CD4-positive, CD25-positive, alpha-beta regulatory T cell (primary cell): ENCODE data around the gene EPB41L3. TPM values are rescaled to one million over a fixed set of nuclear protein-coding genes. Genes with fewer than 3 reads are reported as not detected.

Experiments used
- ATAC-seq, 2 donors: fragments of 150-1000 bp; cut with Tn5 transposase; one replicate each; pipeline ENCODE4 v1.10.0; 2021; ENCODE audit warnings: low read depth in 2 of 2, moderate number of reproducible peaks in 2 of 2, moderate library complexity in 1 of 2
- DNase-seq, 3 donors: peaks; one replicate each; pipeline versions ENCODE4 v3.0.0 to v3.0.0-alpha.2; 2012 to 2022; ENCODE audit warnings: mixed read lengths in 1 of 3
- H3K27ac ChIP-seq: one replicate; pipeline ENCODE4 v1.7.0; 2013; ENCODE audit warnings: mild to moderate bottlenecking, low read length; ENCODE audit not compliant: insufficient read depth, poor library complexity, severe bottlenecking
- H3K27me3 ChIP-seq: one replicate; pipeline ENCODE4 v1.7.0; 2013; ENCODE audit warnings: low read length; ENCODE audit not compliant: control insufficient read depth, insufficient read depth
- H3K36me3 ChIP-seq: one replicate; pipeline ENCODE4 v1.7.0; 2013; ENCODE audit warnings: mild to moderate bottlenecking, low read length, moderate library complexity; ENCODE audit not compliant: control insufficient read depth, insufficient read depth
- H3K4me1 ChIP-seq: 2 replicates; pipeline ENCODE4 v1.7.0; 2013; ENCODE audit warnings: mild to moderate bottlenecking, low read length; ENCODE audit not compliant: insufficient read depth, control insufficient read depth, poor library complexity, severe bottlenecking
- H3K4me3 ChIP-seq: one replicate; pipeline ENCODE4 v1.7.0; 2013; ENCODE audit warnings: low read depth, mild to moderate bottlenecking, low read length, moderate library complexity
- H3K9me3 ChIP-seq, 2 experiments: 1 replicate in 1 of 2; 2 replicates in 1 of 2; pipeline ENCODE4 v1.7.0; 2013; ENCODE audit warnings: low read length in 2 of 2, mild to moderate bottlenecking in 1 of 2, moderate library complexity in 1 of 2; ENCODE audit not compliant: control insufficient read depth in 2 of 2
- H3K27ac Mint-ChIP-seq, 3 donors: one replicate each; pipeline ENCODE4 v1.8.0; 2020 to 2022; ENCODE audit warnings: mild to moderate bottlenecking in 3 of 3, mixed read lengths in 3 of 3, moderate library complexity in 2 of 3
- H3K27me3 Mint-ChIP-seq: one replicate; pipeline ENCODE4 v1.8.0; 2022; ENCODE audit warnings: mild to moderate bottlenecking, mixed read lengths
- H3K36me3 Mint-ChIP-seq: one replicate; pipeline ENCODE4 v1.8.0; 2020; ENCODE audit warnings: mixed read lengths
- H3K4me1 Mint-ChIP-seq, 4 donors: one replicate each; pipeline ENCODE4 v1.8.0; 2020 to 2022; ENCODE audit warnings: mixed read lengths in 4 of 4, mild to moderate bottlenecking in 1 of 4
- H3K4me3 Mint-ChIP-seq, 4 donors: one replicate each; pipeline ENCODE4 v1.8.0; 2020 to 2022; ENCODE audit warnings: mild to moderate bottlenecking in 4 of 4, mixed read lengths in 4 of 4, moderate library complexity in 3 of 4
- H3K9me3 Mint-ChIP-seq, 7 donors: one replicate each; pipeline ENCODE4 v1.8.0; 2020 to 2022; ENCODE audit warnings: mixed read lengths in 7 of 7, mild to moderate bottlenecking in 3 of 7, moderate library complexity in 2 of 7
- polyA plus RNA-seq, 4 donors: library from polyadenylated mRNA; unstranded; fragments of 300-500 nt; fragmentation: Illumina TruSeq; gene quantifications; one replicate each; pipeline ENCODE4 v1.2.3, GENCODE V29; 2021
- total RNA-seq: library from RNA; stranded (reverse); gene quantifications from one replicate; pipeline ENCODE4 v1.2.3, GENCODE V29; 2022

Gene EPB41L3
- total RNA-seq (0.52 TPM), polyA plus RNA-seq (not detected)

GRCh38 chr18:5543773-5544389 lies at the start of gene EPB41L3:
Gene EPB41L3, minus strand, starts transcription at chr18:5543997. Its CDS starts 54,814 bp downstream, at chr18:5489183.
- no peak within 1 kb of the TSS for H3K4me3 ChIP-seq
- no peaks in the 10 kb centered on the region for H3K36me3 Mint-ChIP-seq
- ATAC-seq, result no peak

GRCh38 chr18:5588529-5588928 lies 44.7 kb upstream of the EPB41L3 start:
- H3K36me3 ChIP-seq, result no peaks in the 10 kb centered on the region
- peaks cover 0 to 9% (median 4%) of the 10 kb centered on the region in 7 donors for H3K9me3 Mint-ChIP-seq
- no peak overlapping the region for H3K27ac ChIP-seq
- H3K27me3 Mint-ChIP-seq, result no peaks in the 10 kb centered on the region
- H3K27ac Mint-ChIP-seq, result no peak overlapping the region
- no peak overlapping the region for H3K4me3 ChIP-seq
- no peaks in the 10 kb centered on the region for H3K27me3 ChIP-seq
- no peak for ATAC-seq
- H3K36me3 Mint-ChIP-seq, result no peaks in the 10 kb centered on the region
- H3K4me1 Mint-ChIP-seq, result no peaks in the 10 kb centered on the region
- H3K4me3 Mint-ChIP-seq, result no peak overlapping the region
- no peak for DNase-seq
- H3K9me3 ChIP-seq, result no peaks in the 10 kb centered on the region
- no peaks in the 10 kb centered on the region for H3K4me1 ChIP-seq

More at GRCh38 chr18:5543773-5544389, at the start of gene EPB41L3:
- Histone ChIP-seq H3K9me3 (no peaks in the 10 kb centered on the region), H3K36me3 (no peaks in the 10 kb centered on the region), H3K27ac (no peak within 1 kb of the TSS), H3K27me3 (peaks cover 11% of the 10 kb centered on the region), H3K4me1 (no peaks in the 10 kb centered on the region)
- H3K27ac Mint-ChIP-seq, result no peak within 1 kb of the TSS
- H3K9me3 Mint-ChIP-seq, result no peaks in the 10 kb centered on the region
- peaks cover 38% of the 10 kb centered on the region for H3K27me3 Mint-ChIP-seq
- H3K4me3 Mint-ChIP-seq, result peak within 1 kb of the TSS in 2 of 4 donors; percentile 9 to 29
- no peak for DNase-seq
- H3K4me1 Mint-ChIP-seq, result peaks cover 0 to 11% (median 3%) of the 10 kb centered on the region in 4 donors

- Mint-ChIP-seq H3K9me3 (peaks cover 0 to 9% (median 0%) of the 10 kb centered on the region in 7 donors), H3K27me3 (no peaks in the 10 kb centered on the region), H3K36me3 (no peaks in the 10 kb centered on the region), H3K4me3 (no peak overlapping the region), H3K4me1 (no peaks in the 10 kb centered on the region), H3K27ac (no peak overlapping the region)
- no peaks in the 10 kb centered on the region for H3K36me3 ChIP-seq
- no peak overlapping the region for H3K27ac ChIP-seq
- no peak overlapping the region for H3K4me3 ChIP-seq
- ATAC-seq (no peak), DNase-seq (no peak)
- no peaks in the 10 kb centered on the region for H3K9me3 ChIP-seq
- no peaks in the 10 kb centered on the region for H3K4me1 ChIP-seq
- H3K27me3 ChIP-seq, result no peaks in the 10 kb centered on the region
Observed at GRCh38 chr18:5585653-5586052, 41.9 kb upstream of the EPB41L3 start.

GRCh38 chr18:5584746-5585417 lies 41.1 kb upstream of the EPB41L3 start:
- H3K9me3 Mint-ChIP-seq, result peaks cover 0 to 4% (median 0%) of the 10 kb centered on the region in 7 donors
- Histone ChIP-seq H3K4me3 (no peak overlapping the region), H3K27me3 (no peaks in the 10 kb centered on the region), H3K27ac (no peak overlapping the region), H3K36me3 (no peaks in the 10 kb centered on the region), H3K4me1 (no peaks in the 10 kb centered on the region), H3K9me3 (no peaks in the 10 kb centered on the region)
- ATAC-seq, result no peak
- H3K36me3 Mint-ChIP-seq, result no peaks in the 10 kb centered on the region
- H3K27ac Mint-ChIP-seq, result no peak overlapping the region
- no peaks in the 10 kb centered on the region for H3K4me1 Mint-ChIP-seq
- no peak for DNase-seq
- H3K4me3 Mint-ChIP-seq, result no peak overlapping the region
- H3K27me3 Mint-ChIP-seq, result no peaks in the 10 kb centered on the region

- Histone ChIP-seq H3K27me3 (no peaks in the 10 kb centered on the region), H3K4me3 (no peak overlapping the region), H3K4me1 (no peaks in the 10 kb centered on the region), H3K36me3 (no peaks in the 10 kb centered on the region), H3K27ac (no peak overlapping the region), H3K9me3 (no peaks in the 10 kb centered on the region)
- Mint-ChIP-seq H3K4me1 (no peaks in the 10 kb centered on the region), H3K9me3 (peaks cover 0 to 4% (median 0%) of the 10 kb centered on the region in 7 donors), H3K36me3 (no peaks in the 10 kb centered on the region), H3K4me3 (no peak overlapping the region), H3K27ac (no peak overlapping the region), H3K27me3 (no peaks in the 10 kb centered on the region)
- no peak for ATAC-seq
- no peak for DNase-seq
Observed at GRCh38 chr18:5582849-5583681, 39.3 kb upstream of the EPB41L3 start.

- no peaks in the 10 kb centered on the region for H3K4me1 Mint-ChIP-seq
Observed at GRCh38 chr18:5582076-5582475, 38.3 kb upstream of the EPB41L3 start.

GRCh38 chr18:5574843-5575242 lies 31.0 kb upstream of the EPB41L3 start:
- no peaks in the 10 kb centered on the region for H3K4me1 Mint-ChIP-seq
- H3K9me3 Mint-ChIP-seq, result peaks cover 0 to 2% (median 0%) of the 10 kb centered on the region in 7 donors
- H3K4me3 Mint-ChIP-seq, result no peak overlapping the region
- Histone ChIP-seq H3K36me3 (no peaks in the 10 kb centered on the region), H3K27me3 (no peaks in the 10 kb centered on the region), H3K4me3 (no peak overlapping the region), H3K27ac (no peak overlapping the region), H3K4me1 (no peaks in the 10 kb centered on the region), H3K9me3 (no peaks in the 10 kb centered on the region)
- no peaks in the 10 kb centered on the region for H3K36me3 Mint-ChIP-seq
- DNase-seq (no peak), ATAC-seq (no peak)
- no peak overlapping the region for H3K27ac Mint-ChIP-seq
- H3K27me3 Mint-ChIP-seq, result peaks cover 4% of the 10 kb centered on the region

More at GRCh38 chr18:5582076-5582475, 38.3 kb upstream of the EPB41L3 start:
- H3K27ac ChIP-seq, result no peak overlapping the region
- no peaks in the 10 kb centered on the region for H3K36me3 Mint-ChIP-seq
- peaks cover 0 to 4% (median 0%) of the 10 kb centered on the region in 7 donors for H3K9me3 Mint-ChIP-seq
- no peak overlapping the region for H3K4me3 ChIP-seq
- DNase-seq (no peak), ATAC-seq (no peak)
- H3K27me3 Mint-ChIP-seq, result peaks cover 4% of the 10 kb centered on the region
- H3K36me3 ChIP-seq, result no peaks in the 10 kb centered on the region
- no peaks in the 10 kb centered on the region for H3K9me3 ChIP-seq
- H3K4me3 Mint-ChIP-seq, result no peak overlapping the region
- no peak overlapping the region for H3K27ac Mint-ChIP-seq
- no peaks in the 10 kb centered on the region for H3K4me1 ChIP-seq
- H3K27me3 ChIP-seq, result no peaks in the 10 kb centered on the region
